ENCODE results near the gene GABRG3.

- TF ChIP-seq CTCF (IDR thresholded peaks at IDR 0.05) (no peak), POLR2AphosphoS5 (IDR thresholded peaks at IDR 0.05) (no peak), EP300 (IDR thresholded peaks at IDR 0.05) (no peak)
Measured at GRCh38 chr15:27111323-27111722, 140.3 kb downstream of the GABRG3 start.
